Esophagus muscularis mucosa (tissue), 4 donors: Measurements from ENCODE around the gene NSF. TPM values are rescaled to one million over a fixed set of nuclear protein-coding genes. Genes with fewer than 3 reads are reported as not detected.
A peak's percentile ranks its signal among the peaks of the same experiment; 100 is the strongest.

ENCODE experiments used
- DNase-seq: peaks from one replicate; pipeline ENCODE4 v3.0.0-alpha.2; 2017; ENCODE audit errors: extremely low spot score
- H3K27ac ChIP-seq, 4 donors: fragments of 200-600 bp; sonication (generic); replicated peaks in 1 of 4; 1 replicate in 3 of 4; 2 replicates in 1 of 4; pipeline ENCODE4 v1.5.1; 2016 to 2019; ENCODE audit warnings: mild to moderate bottlenecking in 1 of 4
- H3K27me3 ChIP-seq, 4 donors: fragments of 200-600 bp; sonication (generic); one replicate each; pipeline versions ENCODE4 v1.5.1 to v1.6.0; 2016 to 2019
- H3K36me3 ChIP-seq, 4 donors: fragments of 200-600 bp; sonication (generic); one replicate each; pipeline ENCODE4 v1.5.1; 2016 to 2019
- H3K4me1 ChIP-seq, 4 donors: fragments of 200-600 bp; sonication (generic); one replicate each; pipeline ENCODE4 v1.5.1; 2016 to 2019
- H3K4me3 ChIP-seq, 4 donors: fragments of 200-600 bp; sonication (generic); 1 replicate in 2 of 4; 2 replicates in 2 of 4; pipeline ENCODE4 v1.5.1; 2016 to 2019; ENCODE audit warnings: mild to moderate bottlenecking in 4 of 4, moderate library complexity in 1 of 4
- H3K9me3 ChIP-seq, 4 donors: fragments of 200-600 bp; sonication (generic); 1 replicate in 3 of 4; 2 replicates in 1 of 4; pipeline ENCODE4 v1.5.1; 2016 to 2019
- CTCF ChIP-seq, 3 experiments: fragments of 200-600 bp in 2 of 3; fragments of 450-650 bp in 1 of 3; sonication (generic) in 2 of 3; IDR thresholded peaks; one replicate each; pipeline ENCODE4 v1.5.1; 2017 to 2019; ENCODE audit warnings: antibody characterized with exemption in 3 of 3, mild to moderate bottlenecking in 2 of 3, moderate library complexity in 1 of 3
- EP300 ChIP-seq: sonication (generic); formaldehyde crosslinking; IDR thresholded peaks from one replicate; pipeline ENCODE4 v1.6.1; 2017; ENCODE audit warnings: antibody characterized with exemption
- POLR2A ChIP-seq: fragments of 450-650 bp; IDR thresholded peaks from one replicate; pipeline ENCODE4 v1.6.1; 2017; ENCODE audit warnings: antibody characterized with exemption, moderate library complexity, mild to moderate bottlenecking, low read depth
- POLR2AphosphoS5 ChIP-seq, 2 donors: sonication (generic); formaldehyde crosslinking; IDR thresholded peaks; one replicate each; pipeline ENCODE4 v1.6.1; 2017; ENCODE audit warnings: antibody characterized with exemption in 2 of 2
- WGBS: methylation state at CpG from one replicate; pipeline ENCODE4 v1.1.5; 2018; 5-methylcytosine and 5-hydroxymethylcytosine counted together
- intact Hi-C: fragments of 100-400 bp; cut with DNase I; formaldehyde crosslinking; loops from one replicate; pipeline ENCODE4 v1.15.1; 2023
- total RNA-seq, 4 donors: library from RNA; depleted of rRNA; stranded (reverse); fragments of >200 nt; gene quantifications; one replicate each; pipeline versions ENCODE4 v1.1.0 to v1.2.1, GENCODE V29; 2016

Gene NSF
- total RNA-seq, 4 donors from 2014 or later = 15.7 to 25.3 (median 17.9) TPM

- DNase-seq = no peak
- H3K36me3 ChIP-seq = peaks cover 0 to 21% (median 4%) of the 10 kb centered on the region in 4 donors
- TF ChIP-seq CTCF (IDR thresholded peaks at IDR 0.05) (no peak), POLR2A (no peak), EP300 (no peak), POLR2AphosphoS5 (IDR thresholded peaks at IDR 0.05) (no peak)
- no peak overlapping the region for H3K27ac ChIP-seq
- no peaks in the 10 kb centered on the region for H3K4me1 ChIP-seq
- H3K9me3 ChIP-seq = no peaks in the 10 kb centered on the region
- H3K4me3 ChIP-seq = no peak overlapping the region
- H3K27me3 ChIP-seq = no peaks in the 10 kb centered on the region
- intact Hi-C loops = no loop called here
- 90% methylated on average over 2 of the region's 2 CpGs for WGBS
These were observed 150.8 kb downstream of the NSF start for GRCh38 chr17:46741122-46741730.

- H3K36me3 ChIP-seq = peaks cover 0 to 21% (median 4%) of the 10 kb centered on the region in 4 donors
- 70% methylated on average over 6 of the region's 7 CpGs for WGBS
- intact Hi-C loops = no loop called here
- H3K4me3 ChIP-seq = no peak overlapping the region
- no peaks in the 10 kb centered on the region for H3K4me1 ChIP-seq
- no peak overlapping the region for H3K27ac ChIP-seq
- no peak for DNase-seq
- no peaks in the 10 kb centered on the region for H3K9me3 ChIP-seq
- TF ChIP-seq CTCF (IDR thresholded peaks at IDR 0.05) (no peak), POLR2AphosphoS5 (IDR thresholded peaks at IDR 0.05) (peak in 1 of 2 donors; percentile 8)
- no peaks in the 10 kb centered on the region for H3K27me3 ChIP-seq
These were observed 152.2 kb downstream of the NSF start for GRCh38 chr17:46742565-46743270.

GRCh38 chr17:46744441-46744840 is 154.0 kb downstream of the NSF start:
- intact Hi-C loops = no loop called here
- H3K36me3 ChIP-seq = peaks cover 0 to 20% (median 5%) of the 10 kb centered on the region in 4 donors
- 95% methylated on average over 1 of the region's 1 CpG for WGBS
- no peak for TF ChIP-seq CTCF (IDR thresholded peaks at IDR 0.05)
- no peaks in the 10 kb centered on the region for H3K4me1 ChIP-seq
- H3K27ac ChIP-seq = no peak overlapping the region
- H3K9me3 ChIP-seq = no peaks in the 10 kb centered on the region
- H3K27me3 ChIP-seq = no peaks in the 10 kb centered on the region
- DNase-seq = no peak
- no peak overlapping the region for H3K4me3 ChIP-seq

- Histone ChIP-seq H3K27me3 (no peaks in the 10 kb centered on the region), H3K9me3 (no peaks in the 10 kb centered on the region), H3K4me1 (no peaks in the 10 kb centered on the region), H3K4me3 (no peak overlapping the region), H3K36me3 (peaks cover 0 to 30% (median 11%) of the 10 kb centered on the region in 4 donors), H3K27ac (no peak overlapping the region)
- TF ChIP-seq POLR2AphosphoS5 (IDR thresholded peaks at IDR 0.05) (no peak), POLR2A (no peak), EP300 (no peak), CTCF (IDR thresholded peaks at IDR 0.05) (no peak)
- DNase-seq = no peak
- intact Hi-C loops = no loop called here
- 94% methylated on average over 3 of the region's 3 CpGs for WGBS
These were observed 154.9 kb downstream of the NSF start for GRCh38 chr17:46745376-46745775.

- intact Hi-C loops = no loop called here
- Histone ChIP-seq H3K4me3 (no peak overlapping the region), H3K27ac (no peak overlapping the region), H3K9me3 (no peaks in the 10 kb centered on the region), H3K36me3 (peaks cover 19 to 74% (median 52%) of the 10 kb centered on the region in 4 donors), H3K27me3 (no peaks in the 10 kb centered on the region), H3K4me1 (no peaks in the 10 kb centered on the region)
- no peak for TF ChIP-seq CTCF (IDR thresholded peaks at IDR 0.05)
- TF ChIP-seq POLR2AphosphoS5 (IDR thresholded peaks at IDR 0.05) = no peak
- TF ChIP-seq EP300 = no peak
- TF ChIP-seq POLR2A = no peak
- no peak for DNase-seq
- WGBS = 93% methylated on average over 4 of the region's 4 CpGs
These were observed 161.0 kb downstream of the NSF start for GRCh38 chr17:46751425-46751824.
